Activated CD8-positive, alpha-beta memory T cell treated with anti-CD3 and anti-CD28 coated beads, Interleukin-2, amount 50 U/mL, for 24 hours (primary cell): ENCODE measurements around the gene CLDN19.

Source experiments
- DNase-seq: peaks from one replicate; pipeline ENCODE4 v3.0.0-alpha.2; 2020; ENCODE audit errors: extremely low read depth

Gene CLDN19

GRCh38 chr1:42739753-42740700 lies at the start of gene CLDN19:
Gene CLDN19, minus strand, starts transcription at chr1:42740236. Its CDS starts 173 bp downstream, at chr1:42740063.
- no peak for DNase-seq

GRCh38 chr1:42788021-42788420 lies 48.0 kb upstream of the CLDN19 start:
- no peak for DNase-seq

GRCh38 chr1:42786097-42786496 lies 46.1 kb upstream of the CLDN19 start:
- no peak for DNase-seq

GRCh38 chr1:42784946-42785693 lies 45.1 kb upstream of the CLDN19 start, which contains the start of gene TMEM269:
Gene TMEM269, plus strand, starts transcription at chr1:42784991. Its CDS starts 4,903 bp downstream, at chr1:42789894.
- DNase-seq, result no peak

- DNase-seq, result no peak
Measured at GRCh38 chr1:42784547-42784945, 44.5 kb upstream of the CLDN19 start.

- DNase-seq, result no peak
Measured at GRCh38 chr1:42783092-42783491, 43.1 kb upstream of the CLDN19 start.

GRCh38 chr1:42780176-42780575 lies 40.1 kb upstream of the CLDN19 start:
- DNase-seq, result no peak

- DNase-seq, result no peak
Measured at GRCh38 chr1:42779725-42780124, 39.7 kb upstream of the CLDN19 start.

- DNase-seq, result no peak
Measured at GRCh38 chr1:42777852-42778251, 37.8 kb upstream of the CLDN19 start.

GRCh38 chr1:42776502-42776901 lies 36.5 kb upstream of the CLDN19 start:
- no peak for DNase-seq

- no peak for DNase-seq
Measured at GRCh38 chr1:42774928-42775526, 35.0 kb upstream of the CLDN19 start.

GRCh38 chr1:42773420-42773819 lies 33.4 kb upstream of the CLDN19 start:
- no peak for DNase-seq

GRCh38 chr1:42769811-42770210 lies 29.8 kb upstream of the CLDN19 start:
- DNase-seq, result no peak

- DNase-seq, result no peak
Measured at GRCh38 chr1:42768172-42768571, 28.1 kb upstream of the CLDN19 start.

- no peak for DNase-seq
Measured at GRCh38 chr1:42767510-42768000, 27.5 kb upstream of the CLDN19 start.

- peak; percentile 99 for DNase-seq
Measured at GRCh38 chr1:42766741-42767509, 26.9 kb upstream of the CLDN19 start, which contains the start of the genes C1orf50 and P3H1. Gene C1orf50, plus strand, starts transcription at chr1:42767249. Its CDS starts 63 bp downstream, at chr1:42767312. Gene P3H1, minus strand, starts transcription at chr1:42767028. Its CDS starts 57 bp downstream, at chr1:42766971.

- DNase-seq, result no peak
Measured at GRCh38 chr1:42765832-42766740, 26.1 kb upstream of the CLDN19 start.

GRCh38 chr1:42765269-42765668 lies 25.2 kb upstream of the CLDN19 start:
- DNase-seq, result no peak

- no peak for DNase-seq
Measured at GRCh38 chr1:42762269-42762668, 22.2 kb upstream of the CLDN19 start.

- no peak for DNase-seq
Measured at GRCh38 chr1:42761567-42761966, 21.5 kb upstream of the CLDN19 start.
